Measurements from ENCODE around the gene TBC1D2B.

Gene TBC1D2B

GRCh38 chr15:78071383-78071782, 6.1 kb downstream of the TBC1D2B start:
- no peak for DNase-seq

DNA sequence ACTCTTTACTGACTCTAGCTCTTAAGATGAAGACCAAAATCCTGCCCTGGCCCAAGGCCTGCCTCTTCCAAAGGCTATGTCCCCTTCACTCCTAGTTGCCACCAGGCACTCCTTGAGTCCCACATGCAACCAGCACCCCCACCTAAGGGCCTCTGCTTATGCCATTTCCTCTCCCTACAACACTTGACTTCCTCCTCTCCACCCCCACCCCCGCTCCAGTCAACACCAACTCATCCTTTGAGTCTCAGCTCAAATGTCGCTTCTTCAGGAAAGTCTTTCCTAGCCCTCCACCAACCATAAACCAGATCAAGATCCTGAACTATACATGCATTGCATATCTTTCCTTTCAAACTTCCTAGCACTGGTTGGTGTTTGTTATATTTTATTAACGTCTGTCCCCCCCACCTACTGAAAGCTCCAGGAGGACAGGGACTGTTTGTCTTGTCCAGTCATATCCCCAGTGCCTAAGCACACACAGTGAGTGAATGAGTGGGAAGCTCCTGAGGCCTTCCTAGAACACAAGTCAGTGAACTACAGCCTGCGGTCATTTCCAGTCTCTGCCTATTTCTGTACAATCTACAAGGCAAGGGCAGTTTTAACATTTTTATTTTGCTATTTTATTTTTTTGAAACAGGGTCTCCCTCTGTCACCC, 7.3 kb downstream of the TBC1D2B start:
- peak in 3 of 6 experiments; percentile 16 to 29 (median 23) for DNase-seq

DNA sequence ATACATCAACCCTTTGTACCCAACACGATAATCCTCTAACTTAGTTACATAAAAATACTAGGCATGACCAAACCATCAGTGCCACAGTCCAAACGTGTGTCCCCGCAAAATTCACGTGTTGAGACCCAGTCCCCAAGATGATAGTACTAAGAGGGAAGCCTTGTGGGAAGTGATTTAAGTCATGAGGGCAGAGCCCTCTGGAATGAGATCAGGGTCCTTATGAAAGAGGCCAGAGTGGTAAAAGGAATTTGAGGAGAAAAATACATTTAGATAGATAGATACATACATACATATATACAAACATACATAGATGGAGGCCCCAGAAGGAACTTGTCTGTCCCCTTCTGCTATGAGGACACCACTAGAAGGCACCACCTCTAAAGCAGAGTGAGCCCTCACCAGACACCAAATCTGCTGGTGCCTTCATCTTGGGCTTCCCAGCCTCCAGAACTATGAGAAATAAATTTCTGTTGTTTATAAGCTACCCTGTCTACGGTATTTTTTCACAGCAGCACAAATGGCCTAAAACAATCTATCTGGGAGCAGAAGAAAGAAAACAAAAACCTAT, 8.0 kb downstream of the TBC1D2B start:
- DNase-seq = no peak

GRCh38 chr15:78069052-78069414, 8.5 kb downstream of the TBC1D2B start:
- no peak for DNase-seq

DNA sequence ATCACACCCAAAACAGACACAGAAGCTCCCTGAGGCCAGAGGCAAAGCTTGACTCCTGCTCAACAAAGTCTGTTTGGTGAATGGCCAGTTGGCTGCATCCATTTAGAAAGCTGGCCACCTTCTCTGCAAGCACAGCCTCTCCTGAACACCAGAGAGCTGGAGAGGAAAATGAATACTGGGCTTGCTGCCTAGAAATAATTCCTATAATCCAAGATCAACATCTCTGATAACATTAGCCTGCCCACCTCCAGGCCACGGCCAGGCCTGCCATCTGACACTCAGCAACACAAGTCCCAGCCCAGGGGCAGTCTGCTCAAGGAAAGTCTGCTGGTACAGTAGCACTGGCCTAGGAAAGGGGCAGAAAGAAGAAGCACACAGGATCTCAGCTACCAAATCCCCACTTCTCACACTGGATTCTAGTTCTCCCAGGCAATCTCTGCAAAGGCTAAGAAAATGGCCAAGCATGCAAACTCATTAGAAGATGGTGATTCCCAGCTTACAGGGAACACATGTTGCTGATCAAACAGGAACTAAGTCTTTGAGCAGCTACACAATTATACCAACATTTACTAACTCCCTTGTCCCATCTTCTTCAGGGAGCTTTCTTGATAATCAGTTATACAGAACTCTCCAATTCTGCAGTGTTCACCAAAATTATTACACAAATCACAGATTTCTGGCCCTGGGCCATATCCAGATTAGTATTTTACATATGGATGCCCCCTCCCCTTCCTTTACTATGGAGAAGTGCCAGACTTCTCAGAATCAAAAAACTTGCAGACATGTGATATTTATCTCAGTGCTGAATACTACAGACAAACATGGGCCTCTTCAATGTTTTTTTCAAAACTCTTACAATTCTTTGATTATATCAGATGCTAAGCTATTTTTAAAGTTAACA, 9.9 kb downstream of the TBC1D2B start:
- peak in 1 of 6 experiments; percentile 38 for DNase-seq

- DNase-seq = no peak
Measured at GRCh38 chr15:78065973-78066946, 11.3 kb downstream of the TBC1D2B start.

DNA sequence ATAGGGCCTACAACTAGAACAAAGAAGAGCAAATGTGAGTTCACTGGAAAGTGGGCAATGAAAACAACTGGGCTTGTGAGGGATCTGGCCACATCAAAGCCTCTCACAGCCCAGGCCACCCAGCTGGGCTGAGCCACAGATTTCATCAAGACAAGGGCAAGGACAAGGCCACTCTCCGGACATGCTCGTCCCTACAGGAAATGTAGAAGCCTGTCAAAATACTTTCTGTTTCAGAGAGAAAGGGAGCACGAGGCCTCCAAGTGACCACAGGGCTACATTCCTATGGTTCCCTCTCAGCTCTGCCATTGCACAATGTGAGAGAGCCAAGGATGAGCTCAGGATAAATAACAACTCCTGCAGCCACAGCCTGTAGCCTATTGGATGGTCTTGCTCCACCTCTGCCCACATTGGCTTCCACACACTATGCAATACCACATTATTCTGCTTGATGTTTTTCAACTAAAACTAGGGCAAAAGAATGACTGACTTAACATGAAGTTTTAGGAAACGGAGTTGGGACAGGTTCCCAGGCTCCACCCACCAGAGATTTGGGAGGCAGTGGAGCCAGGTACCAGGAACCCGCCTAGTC, 12.1 kb downstream of the TBC1D2B start:
- no peak for DNase-seq

DNA sequence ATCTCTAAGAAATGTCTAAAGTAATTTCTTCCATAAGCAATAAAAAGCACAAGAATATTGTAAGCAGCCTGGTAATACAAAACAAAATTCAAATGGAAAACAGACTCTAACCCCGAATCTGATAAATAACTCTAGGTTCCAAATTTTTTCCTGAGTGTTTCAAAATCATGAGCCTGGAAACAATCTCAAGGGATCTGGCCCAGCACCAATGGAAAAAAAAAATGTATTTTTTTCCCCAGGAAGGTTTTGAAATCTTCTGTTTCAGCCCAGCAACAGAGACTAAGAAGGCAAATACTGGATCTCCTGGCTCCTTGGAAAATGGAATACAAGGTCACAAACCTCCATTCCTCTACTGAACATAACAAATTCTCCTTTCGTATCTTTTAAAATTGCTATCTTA, 13.0 kb downstream of the TBC1D2B start:
- DNase-seq = no peak

DNA sequence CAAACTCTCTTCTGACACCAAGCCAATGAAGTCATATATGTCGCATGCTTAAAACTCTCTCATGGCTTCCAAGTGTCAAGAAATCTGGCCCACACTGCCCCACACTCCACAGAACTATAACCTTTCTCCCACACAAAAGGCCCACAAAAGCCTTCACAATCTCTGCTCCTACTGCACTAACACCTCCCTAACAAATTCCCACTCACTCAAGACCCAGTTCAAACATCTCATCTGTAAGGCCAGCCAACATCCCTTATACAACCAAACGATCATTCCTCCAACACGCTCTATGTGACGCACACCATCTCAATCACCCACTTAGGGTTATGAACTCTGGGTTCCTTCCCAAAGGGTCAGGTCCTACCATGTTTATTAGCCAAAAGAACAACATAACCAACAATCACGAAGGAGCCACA, 13.5 kb downstream of the TBC1D2B start:
- no peak for DNase-seq

GRCh38 chr15:78063217-78063616, 14.3 kb downstream of the TBC1D2B start:
- DNase-seq = no peak

GRCh38 chr15:78061963-78062427, 15.5 kb downstream of the TBC1D2B start:
- peak in 3 of 6 experiments; percentile 29 to 50 (median 31) for DNase-seq

GRCh38 chr15:78060232-78060631, 17.3 kb downstream of the TBC1D2B start:
- DNase-seq = no peak

DNA sequence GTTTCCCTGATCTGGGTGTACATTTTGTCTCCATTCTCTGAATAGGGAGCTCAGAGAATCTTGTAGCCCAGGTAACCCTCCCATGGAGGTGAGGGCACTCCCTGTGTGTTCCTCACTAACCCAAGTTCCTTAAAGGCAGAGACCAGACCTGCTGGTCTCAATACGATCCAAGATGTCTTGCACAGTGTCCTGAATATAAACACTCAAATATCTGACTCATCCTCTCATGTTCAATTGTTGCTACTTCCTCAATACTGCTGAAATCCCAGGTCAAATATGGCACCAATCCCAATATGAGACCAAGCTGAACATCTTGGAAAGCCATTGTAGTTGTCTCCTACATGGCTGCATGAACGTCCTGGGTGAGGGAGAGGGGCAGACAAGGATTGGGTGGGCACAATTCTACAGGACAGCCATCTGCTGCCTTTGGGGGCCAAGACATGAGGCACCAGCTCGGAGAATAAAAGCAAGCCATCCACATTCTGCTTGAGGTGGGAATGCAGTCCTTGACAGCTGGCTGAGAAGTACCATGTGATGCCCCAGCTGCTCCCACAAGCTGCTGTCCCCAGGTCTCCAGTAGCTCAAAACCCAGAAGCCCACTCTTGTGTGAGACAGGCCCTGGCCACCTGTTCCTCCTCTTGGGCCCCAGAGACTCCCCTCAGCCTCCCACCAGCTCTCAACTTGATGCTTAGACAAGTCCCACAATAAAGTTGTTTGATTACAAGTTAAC, 18.2 kb downstream of the TBC1D2B start:
- DNase-seq = no peak

GRCh38 chr15:78058401-78058935, 19.0 kb downstream of the TBC1D2B start:
- no peak for DNase-seq

DNA sequence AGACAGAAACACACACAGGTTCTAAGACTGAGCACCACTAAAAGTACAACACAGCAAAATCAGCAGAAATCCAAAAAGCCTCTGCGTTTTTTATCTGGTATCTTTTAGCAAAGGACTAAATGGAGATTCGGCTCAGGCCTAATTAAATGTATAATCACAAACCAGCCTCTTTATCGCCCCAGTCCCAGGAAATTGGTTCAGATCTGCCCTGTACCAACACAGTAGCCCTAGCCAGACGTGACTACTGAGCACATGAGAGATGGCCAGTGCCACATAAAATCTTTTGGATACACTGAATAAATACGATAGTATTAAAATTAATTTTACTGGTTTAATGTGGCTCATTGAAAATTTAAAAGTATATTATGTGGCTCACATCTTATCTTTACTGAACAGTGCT, 19.7 kb downstream of the TBC1D2B start:
- DNase-seq = no peak

GRCh38 chr15:78056714-78057269, 20.7 kb downstream of the TBC1D2B start:
- peak in 1 of 6 experiments; percentile 20 for DNase-seq

DNA sequence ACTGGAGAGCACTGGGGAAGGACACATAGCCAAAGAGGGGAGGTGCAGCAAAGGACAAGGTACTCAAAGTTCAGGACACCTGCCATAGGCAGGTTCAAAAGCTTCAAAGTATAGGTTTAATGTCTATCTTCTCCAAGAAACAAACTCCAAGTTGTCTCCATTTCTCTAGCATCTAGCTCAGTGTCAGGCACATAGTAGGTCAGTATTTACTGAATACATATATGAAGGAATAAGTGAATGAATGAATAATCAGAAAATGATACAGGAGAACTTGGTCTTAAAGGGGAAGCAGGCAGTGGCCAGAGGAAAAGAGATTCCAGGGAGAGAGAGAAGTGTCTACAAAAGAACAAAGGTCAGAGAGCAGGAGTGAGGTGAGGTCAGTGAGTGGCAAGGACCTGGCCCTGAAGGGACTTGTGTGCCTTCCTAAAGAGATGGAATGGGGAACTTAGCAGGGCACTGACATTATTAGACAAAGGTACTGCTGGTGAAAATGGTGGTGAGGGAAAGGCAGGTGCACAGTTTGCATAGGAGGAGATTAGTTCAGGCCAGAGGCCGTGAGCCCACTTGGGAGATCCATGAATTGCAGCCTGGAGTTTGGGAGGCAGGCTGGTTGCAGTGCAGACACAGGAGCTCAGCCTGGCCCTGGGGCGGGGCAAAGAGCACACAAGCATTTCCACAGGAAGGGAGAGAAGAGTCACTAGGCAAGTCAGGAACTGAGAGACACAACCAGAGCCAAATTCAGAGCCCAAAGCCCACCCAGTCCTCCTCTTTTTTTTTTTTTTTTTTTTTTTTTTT, 21.4 kb downstream of the TBC1D2B start:
- DNase-seq = peak in 1 of 6 experiments; percentile 18

GRCh38 chr15:78054966-78055365, 22.5 kb downstream of the TBC1D2B start:
- peak in 1 of 6 experiments; percentile 17 for DNase-seq

DNA sequence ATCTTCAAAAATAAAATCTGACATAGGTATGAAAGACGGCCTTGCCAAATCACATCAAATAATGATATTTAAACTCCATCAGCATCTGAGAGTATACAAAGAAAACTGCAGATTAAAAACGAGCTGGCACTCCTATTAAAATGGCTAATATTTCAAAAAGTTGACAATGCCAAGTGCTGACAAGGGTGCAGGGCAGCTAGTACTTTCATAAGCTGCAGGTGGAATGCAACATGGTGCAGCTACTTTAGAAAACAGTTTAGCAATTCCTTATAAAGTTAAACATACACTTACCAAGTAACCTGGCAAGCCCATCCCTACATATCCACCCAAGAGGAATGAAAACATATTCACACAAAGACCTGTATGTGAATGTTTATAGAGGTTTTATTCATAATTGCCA, 23.0 kb downstream of the TBC1D2B start:
- DNase-seq = no peak

DNA sequence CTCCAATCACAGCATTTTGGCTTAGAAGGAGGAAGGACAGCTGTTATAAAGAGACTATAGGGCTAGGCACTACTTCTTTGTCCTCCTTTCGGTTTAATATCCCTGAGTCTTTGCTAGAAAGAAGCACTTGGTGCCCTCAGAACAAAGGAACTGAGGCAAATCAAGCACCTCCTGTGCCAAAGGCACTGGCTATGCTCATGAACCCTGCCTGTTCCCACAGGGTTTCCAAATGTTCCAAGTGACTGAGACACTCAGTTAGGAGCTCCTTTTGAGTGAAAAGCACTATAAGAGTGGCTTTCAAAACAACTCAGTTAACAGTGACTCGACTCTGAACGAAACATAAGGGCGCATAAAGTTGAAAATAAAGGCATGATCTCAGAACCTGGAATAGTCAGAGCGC, 25.0 kb downstream of the TBC1D2B start:
- no peak for DNase-seq

All from stimulated activated naive CD4-positive, alpha-beta T cell (primary cell).